Body of pancreas (tissue), 4 donors: ENCODE results near the gene CAPZB. TPM values are rescaled to one million over a fixed set of nuclear protein-coding genes. Genes with fewer than 3 reads are reported as not detected.

ENCODE experiments used
- ATAC-seq: fragments of 150-250 bp; one replicate; pipeline ENCODE4 v1.9.1; 2016
- DNase-seq, 4 donors: peaks; one replicate each; pipeline ENCODE4 v3.0.0-alpha.2; 2019
- H3K27ac ChIP-seq, 4 donors: fragments of 200-600 bp; sonication (generic); 1 replicate in 3 of 4; 2 replicates in 1 of 4; pipeline versions ENCODE4 v1.5.1 to v1.6.1; 2016 to 2019; ENCODE audit warnings: mild to moderate bottlenecking in 1 of 4, mixed read lengths in 1 of 4, moderate library complexity in 1 of 4
- H3K27me3 ChIP-seq, 2 donors: fragments of 200-600 bp; sonication (generic); one replicate each; pipeline ENCODE4 v1.6.0; 2016; ENCODE audit warnings: mild to moderate bottlenecking in 1 of 2
- H3K36me3 ChIP-seq, 2 donors: fragments of 200-600 bp; sonication (generic); replicated peaks in 1 of 2; 2 replicates each; pipeline ENCODE4 v1.5.1; 2016; ENCODE audit warnings: low read depth in 2 of 2; ENCODE audit not compliant: insufficient read depth in 1 of 2
- H3K4me1 ChIP-seq: fragments of 200-600 bp; sonication (generic); one replicate; pipeline ENCODE4 v1.6.0; 2016
- H3K4me3 ChIP-seq, 2 donors: fragments of 200-600 bp; sonication (generic); 1 replicate in 1 of 2; 2 replicates in 1 of 2; pipeline ENCODE4 v1.5.1; 2016 to 2019
- H3K9me3 ChIP-seq, 3 donors: fragments of 200-600 bp; sonication (generic); 1 replicate in 2 of 3; 2 replicates in 1 of 3; pipeline ENCODE4 v1.5.1; 2016
- CTCF ChIP-seq, 7 experiments: fragments of 450-650 bp in 4 of 7; fragments of 200-600 bp in 3 of 7; sonication (generic) in 3 of 7; IDR thresholded peaks; one replicate each; pipeline ENCODE4 v1.5.1; 2016 to 2019; ENCODE audit warnings: antibody characterized with exemption in 7 of 7
- POLR2A ChIP-seq, 3 donors: fragments of 450-650 bp; IDR thresholded peaks; one replicate each; pipeline ENCODE4 v1.6.1; 2016; ENCODE audit warnings: antibody characterized with exemption in 3 of 3, mild to moderate bottlenecking in 2 of 3
- WGBS, 2 donors: methylation state at CpG; one replicate each; pipeline ENCODE4 v1.1.5; 2017; 5-methylcytosine and 5-hydroxymethylcytosine counted together
- intact Hi-C: fragments of 100-400 bp; cut with DNase I; formaldehyde crosslinking; loops from one replicate; pipeline ENCODE4 v1.15.1; 2023
- total RNA-seq, 2 donors: library from RNA; depleted of rRNA; stranded (reverse); fragments of >200 nt; gene quantifications; one replicate each; pipeline ENCODE4 v1.1.0, GENCODE V29; 2016

Gene CAPZB
- total RNA-seq, 2 donors from 2014 or later: 35.5 to 54.1 TPM

DNA sequence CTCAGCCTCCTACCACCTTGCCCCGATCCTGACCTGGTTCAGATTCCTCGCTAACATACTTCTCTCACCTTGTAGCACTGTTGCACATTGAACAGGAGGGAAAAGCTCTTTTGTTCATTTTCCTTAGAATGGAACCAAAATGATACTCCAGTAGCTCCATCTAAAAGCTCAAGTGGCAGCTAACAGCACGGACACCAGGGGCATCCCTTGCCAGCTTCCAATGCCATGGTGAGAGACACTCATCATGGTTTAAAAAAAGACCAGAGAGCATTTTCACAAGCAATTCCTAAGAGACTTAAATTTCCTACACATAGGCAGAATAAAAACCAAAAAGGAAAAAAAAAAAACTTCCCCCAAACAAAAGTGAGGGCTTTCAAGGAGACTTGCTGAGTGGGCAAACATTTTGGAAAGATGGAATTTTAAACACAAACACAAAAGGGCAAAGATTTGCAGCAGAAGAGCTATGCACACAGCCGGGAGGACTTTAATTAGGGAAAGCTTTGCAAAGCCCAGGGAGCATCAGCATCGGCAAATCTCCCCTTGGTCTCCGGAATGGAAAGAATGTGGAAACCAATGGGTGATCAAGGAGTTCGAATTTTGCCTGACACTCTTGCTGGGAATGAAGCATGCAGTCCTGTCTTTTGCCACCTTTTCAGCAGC lies 84.3 kb downstream of the CAPZB start:
- intact Hi-C loops: no loop called here
- no peak for TF ChIP-seq CTCF (IDR thresholded peaks at IDR 0.05)
- no peak for TF ChIP-seq POLR2A (IDR thresholded peaks at IDR 0.05)
- 75 to 78% methylated on average over 7 of the region's 7 CpGs for WGBS, 2 donors
- H3K9me3 ChIP-seq: no peaks in the 10 kb centered on the region
- ATAC-seq (no peak), DNase-seq (no peak)
- no peaks in the 10 kb centered on the region for H3K4me1 ChIP-seq
- no peak overlapping the region for H3K4me3 ChIP-seq
- H3K27ac ChIP-seq: no peak overlapping the region
- H3K27me3 ChIP-seq: no peaks in the 10 kb centered on the region
- H3K36me3 ChIP-seq: no peaks in the 10 kb centered on the region

DNA sequence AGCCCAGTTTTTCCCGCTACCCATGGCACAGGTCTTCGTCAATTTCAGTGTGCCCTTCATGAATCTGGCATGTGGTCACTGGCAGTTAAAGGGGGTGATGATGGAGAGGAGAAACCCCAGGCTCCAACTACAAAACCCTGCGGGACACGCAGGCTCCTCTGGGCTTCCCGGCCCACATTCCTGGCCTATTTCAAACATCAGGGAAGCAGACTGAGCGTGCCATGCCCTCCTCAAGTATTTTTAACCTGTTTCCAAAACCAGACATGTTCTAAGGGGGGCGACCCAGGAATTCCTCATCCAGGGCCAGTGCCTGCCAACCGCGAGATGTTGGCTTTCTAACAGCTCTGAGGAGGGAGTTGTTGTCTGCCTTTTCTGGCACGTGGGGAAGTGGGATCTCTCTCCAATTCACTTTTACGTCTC lies 85.1 kb downstream of the CAPZB start:
- Histone ChIP-seq H3K27me3 (no peaks in the 10 kb centered on the region), H3K4me1 (no peaks in the 10 kb centered on the region), H3K36me3 (no peaks in the 10 kb centered on the region), H3K4me3 (no peak overlapping the region), H3K9me3 (no peaks in the 10 kb centered on the region), H3K27ac (no peak overlapping the region)
- ATAC-seq (no peak), DNase-seq (no peak)
- TF ChIP-seq POLR2A (IDR thresholded peaks at IDR 0.05) (no peak), CTCF (IDR thresholded peaks at IDR 0.05) (no peak)
- 88 to 91% methylated on average over 11 of the region's 11 CpGs for WGBS, 2 donors
- intact Hi-C loops: no loop called here

GRCh38 chr1:19398309-19398760 lies 87.0 kb downstream of the CAPZB start:
- 84 to 86% methylated on average over 9 of the region's 9 CpGs for WGBS, 2 donors
- peak; percentile 45 for ATAC-seq
- H3K27ac ChIP-seq: no peak overlapping the region

GRCh38 chr1:19397217-19397945 lies 88.0 kb downstream of the CAPZB start:
- no peaks in the 10 kb centered on the region for H3K4me1 ChIP-seq
- no peaks in the 10 kb centered on the region for H3K9me3 ChIP-seq
- no peak for TF ChIP-seq POLR2A (IDR thresholded peaks at IDR 0.05)
- no peak for TF ChIP-seq CTCF (IDR thresholded peaks at IDR 0.05)
- H3K4me3 ChIP-seq: no peak overlapping the region
- no peak for DNase-seq
- no peak overlapping the region for H3K27ac ChIP-seq
- ATAC-seq: no peak
- H3K36me3 ChIP-seq: no peaks in the 10 kb centered on the region
- WGBS, 2 donors: 90 to 91% methylated on average over 13 of the region's 13 CpGs
- H3K27me3 ChIP-seq: no peaks in the 10 kb centered on the region
- intact Hi-C loops: loop anchor here (10.0 kb wide), 1 partner anchor 187 kb away; no protein-coding TSS in a partner anchor

More at GRCh38 chr1:19398309-19398760, 87.0 kb downstream of the CAPZB start:
- DNase-seq: peak in 1 of 4 donors; percentile 49
- Histone ChIP-seq H3K36me3 (no peaks in the 10 kb centered on the region), H3K4me3 (no peak overlapping the region), H3K4me1 (no peaks in the 10 kb centered on the region), H3K9me3 (no peaks in the 10 kb centered on the region), H3K27me3 (no peaks in the 10 kb centered on the region)
- intact Hi-C loops: loop anchor here (10.0 kb wide), 1 partner anchor 186 kb away; no protein-coding TSS in a partner anchor
- TF ChIP-seq POLR2A (IDR thresholded peaks at IDR 0.05) (no peak), CTCF (IDR thresholded peaks at IDR 0.05) (no peak)
